NOMO-1 treated with dmso at 0.1 percent for 144 hours (cell line): ENCODE results near the gene APOBEC3F.

Experiments
- DNase-seq: peaks from one replicate; lab custom pipeline; 2025; ENCODE audit not compliant: unreplicated experiment; lab: John Stamatoyannopoulos, UW

Gene APOBEC3F

DNA sequence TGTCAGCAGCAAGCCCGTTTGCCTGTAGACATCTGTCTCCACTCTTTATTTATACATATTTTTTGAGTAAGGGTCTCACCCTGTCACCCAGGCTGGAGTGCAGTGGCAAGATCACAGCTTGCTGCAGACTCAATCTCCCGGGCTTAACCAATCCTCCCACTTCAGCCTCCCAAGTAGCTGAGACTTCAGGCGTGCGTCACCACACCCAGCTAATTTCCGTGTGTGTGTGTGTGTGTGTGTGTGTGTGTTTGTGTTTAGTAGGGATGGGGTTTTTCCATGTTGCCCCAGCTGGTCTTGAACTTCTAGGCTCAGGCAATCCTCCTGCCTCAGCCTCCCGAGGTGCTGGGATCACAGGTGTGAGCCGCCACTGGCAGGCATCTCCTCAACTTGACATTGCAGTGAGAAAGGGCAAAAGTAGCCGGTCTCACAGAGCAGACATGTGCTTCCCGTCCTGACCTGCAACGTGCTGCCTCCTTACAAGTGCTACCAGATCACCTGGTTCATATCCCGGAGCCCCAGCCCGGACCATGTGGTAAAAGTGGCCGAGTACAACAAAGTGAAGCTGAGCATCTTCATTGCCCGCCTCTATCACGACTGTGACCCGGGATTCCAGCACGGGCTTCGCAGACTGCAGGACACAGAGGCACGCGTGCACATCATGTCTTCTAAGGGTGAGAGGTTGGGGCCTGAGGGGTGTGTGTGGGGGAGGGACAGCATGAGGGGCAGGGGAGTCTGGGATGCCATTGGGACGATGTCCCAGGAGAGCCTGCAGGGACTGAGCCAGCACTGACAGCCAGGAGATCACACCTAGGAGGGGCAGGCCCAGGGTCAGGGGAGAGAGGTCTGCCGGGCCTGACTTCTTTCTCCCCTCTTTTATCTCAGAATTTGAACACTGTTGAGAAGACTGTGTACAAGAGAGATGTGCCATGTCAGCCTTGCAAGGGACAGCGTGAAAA lies 50.7 kb downstream of the APOBEC3F start:
- no peak for DNase-seq

DNA sequence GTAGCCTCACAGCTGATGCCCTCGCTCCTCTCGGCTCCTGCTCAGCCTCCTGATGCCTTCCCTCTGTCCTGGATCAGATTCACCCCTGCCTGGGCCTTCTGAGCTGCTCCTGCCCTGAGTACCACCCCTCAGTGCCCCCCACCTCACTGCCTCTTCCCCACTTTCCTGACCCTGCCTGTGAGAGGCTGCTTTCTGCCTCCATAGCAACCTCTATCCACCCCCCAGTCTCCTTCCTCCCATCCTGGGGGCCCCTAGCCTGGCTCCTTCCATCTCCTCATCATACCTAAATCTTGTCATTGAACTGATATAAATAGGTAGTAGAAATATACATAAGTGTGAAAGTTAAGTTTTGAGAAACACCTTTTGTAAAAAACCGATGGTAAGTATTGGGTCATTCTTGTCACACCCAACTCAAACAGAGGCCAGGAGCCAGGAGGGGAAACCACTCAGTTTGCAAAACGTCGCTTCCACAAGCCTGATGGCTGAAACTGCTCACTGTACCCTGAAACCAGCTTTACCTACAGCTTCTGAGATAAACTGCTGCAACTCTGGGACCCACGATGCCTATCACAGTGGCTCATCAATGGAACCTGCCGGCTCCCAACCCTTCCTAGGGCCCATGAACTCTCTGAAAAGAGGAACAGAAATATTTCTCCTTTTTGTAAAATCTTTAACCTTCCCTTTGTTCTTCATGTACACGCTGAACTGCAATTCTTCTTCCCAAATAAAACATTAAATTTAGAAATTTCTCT lies 51.6 kb downstream of the APOBEC3F start:
- DNase-seq: no peak

DNA sequence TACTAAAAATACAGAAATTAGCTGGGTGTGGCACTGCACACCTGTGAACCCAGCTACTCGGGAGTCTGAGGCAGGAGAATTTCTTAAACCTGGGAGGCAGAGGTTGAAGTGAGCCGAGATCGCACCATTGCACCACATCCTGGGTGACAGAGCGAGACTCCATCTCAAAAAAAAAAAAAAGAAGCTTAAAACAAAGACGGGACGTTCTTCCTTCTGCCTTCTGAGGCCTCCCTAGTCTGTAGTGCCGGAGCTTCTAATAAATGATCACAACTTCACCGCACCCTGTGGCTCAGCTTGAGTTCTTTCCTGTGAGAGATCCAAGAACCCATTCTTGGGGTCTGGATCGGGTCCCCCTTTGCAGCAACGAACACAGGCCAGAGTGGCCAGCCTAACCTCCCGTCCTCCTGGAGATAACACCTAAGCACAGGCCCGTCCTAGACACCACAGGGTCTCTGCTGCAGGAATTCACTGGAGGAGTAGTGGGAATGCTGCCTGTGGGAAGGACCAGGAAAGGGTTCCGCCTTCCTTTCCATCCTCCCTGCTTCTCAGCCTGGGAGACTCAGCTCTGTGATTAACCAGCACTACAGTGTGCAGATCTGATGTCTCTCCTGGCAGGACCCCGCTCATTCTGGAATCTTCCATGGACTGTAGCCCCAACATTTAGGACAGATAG lies 54.2 kb downstream of the APOBEC3F start:
- no peak for DNase-seq

DNA sequence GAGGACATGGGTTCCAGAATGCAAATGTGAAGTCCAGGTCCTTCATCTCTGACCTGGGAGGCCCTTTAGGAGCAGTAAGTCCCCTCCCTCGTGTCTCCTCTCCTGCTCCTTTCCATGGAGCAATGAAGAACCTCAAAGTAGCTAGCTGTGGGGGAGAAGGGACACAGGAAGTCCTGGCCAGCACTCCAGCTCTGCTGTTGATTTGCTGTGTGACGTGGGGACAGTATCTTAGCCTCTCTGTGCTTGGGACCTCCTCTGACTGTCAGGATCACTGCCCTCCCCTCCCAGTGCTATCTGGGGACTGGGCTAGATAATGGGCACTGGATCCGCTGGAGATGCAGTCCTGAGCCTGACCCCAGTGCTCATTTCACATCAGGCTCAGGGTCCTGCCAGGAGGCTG lies 55.3 kb downstream of the APOBEC3F start:
- DNase-seq: no peak

DNA sequence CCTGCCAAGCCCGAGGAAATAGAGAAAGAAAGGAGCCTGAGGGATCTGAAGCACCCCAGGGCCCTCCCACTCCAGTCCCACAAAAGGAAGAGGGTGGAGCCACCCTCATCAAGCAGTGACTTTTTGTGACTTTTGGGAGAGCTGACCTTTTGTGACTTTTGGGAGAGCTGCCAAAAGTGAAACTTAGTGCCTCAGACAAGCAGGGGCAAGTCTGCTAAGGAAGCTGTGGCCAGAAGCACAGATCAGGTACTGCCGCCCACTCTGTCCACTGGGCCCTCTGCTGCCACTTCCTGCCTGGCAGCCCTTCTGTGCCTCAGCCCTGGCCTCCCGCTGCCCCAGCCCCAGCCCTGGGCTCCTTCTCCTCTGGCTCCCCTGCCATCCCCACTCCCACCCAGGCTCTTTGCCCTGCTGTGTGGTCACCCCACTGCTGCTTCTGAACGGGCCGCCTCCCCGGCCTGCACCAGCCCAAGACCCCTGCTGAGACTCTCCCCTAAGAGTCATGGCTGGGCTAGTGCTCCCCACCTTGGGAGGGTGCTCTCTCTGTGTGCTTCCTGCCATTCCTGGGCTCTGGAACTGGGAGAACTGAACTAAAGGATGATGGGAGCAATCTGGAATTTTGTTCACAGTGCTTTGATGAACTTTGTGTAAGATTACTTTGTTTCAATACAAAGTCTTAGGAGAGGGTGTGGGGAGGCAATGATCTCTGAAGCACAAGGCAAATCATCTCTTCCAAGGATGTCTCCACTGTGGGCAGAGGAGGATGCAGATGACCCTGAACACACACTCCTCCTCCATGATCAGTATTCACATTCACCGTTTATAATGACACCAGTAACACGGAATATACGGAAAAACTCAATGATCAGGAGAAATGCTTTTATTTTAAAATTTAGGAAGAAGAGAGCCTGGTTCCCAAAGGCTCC lies 56.7 kb downstream of the APOBEC3F start, which contains the start of gene APOBEC3H:
TSS of gene APOBEC3H (plus strand) at position 147 of the 923 bp plus-strand sequence. CDS start 3,035 bp downstream, outside the sequence.
- DNase-seq: peak; percentile 62

DNA sequence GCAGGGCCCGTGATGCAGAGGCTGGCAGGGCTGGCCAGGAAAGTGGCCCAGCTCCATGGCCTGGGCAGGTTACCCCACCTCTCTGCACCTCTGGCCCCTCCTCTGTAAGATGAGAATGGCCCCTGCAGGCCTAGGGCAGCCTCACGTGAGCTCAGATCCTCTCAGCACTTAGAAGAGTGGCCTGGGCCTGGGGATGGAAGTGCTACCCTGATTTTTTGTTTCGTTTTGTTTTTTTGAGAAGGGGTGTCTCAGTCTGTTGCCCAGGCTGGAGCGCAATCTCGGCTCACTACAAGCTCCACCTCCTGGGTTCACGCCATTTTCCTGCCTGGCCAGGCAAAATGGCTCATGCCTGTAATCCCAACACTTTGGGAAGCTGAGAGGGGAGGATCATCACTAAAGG lies 57.4 kb downstream of the APOBEC3F start:
- no peak for DNase-seq

DNA sequence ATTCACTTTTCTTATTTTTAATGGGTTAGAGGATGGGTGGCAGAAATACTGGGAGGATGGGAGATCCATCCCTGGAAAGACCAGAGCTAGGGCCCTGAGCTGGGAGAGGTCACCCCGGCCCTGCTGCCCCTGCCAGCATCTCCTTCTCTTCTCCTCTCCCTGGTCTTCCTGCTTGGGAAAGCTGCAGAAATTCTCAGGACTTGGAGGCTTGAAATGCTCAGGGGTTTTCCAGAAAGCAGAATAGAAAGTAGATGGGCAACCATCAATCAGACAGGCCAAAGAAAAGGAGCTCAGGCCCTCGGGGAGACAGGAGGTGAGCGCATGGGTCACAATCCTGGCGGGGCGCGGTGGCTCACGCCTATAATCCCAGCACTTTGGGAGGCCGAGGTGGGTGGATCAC lies 57.9 kb downstream of the APOBEC3F start:
- DNase-seq: no peak

DNA sequence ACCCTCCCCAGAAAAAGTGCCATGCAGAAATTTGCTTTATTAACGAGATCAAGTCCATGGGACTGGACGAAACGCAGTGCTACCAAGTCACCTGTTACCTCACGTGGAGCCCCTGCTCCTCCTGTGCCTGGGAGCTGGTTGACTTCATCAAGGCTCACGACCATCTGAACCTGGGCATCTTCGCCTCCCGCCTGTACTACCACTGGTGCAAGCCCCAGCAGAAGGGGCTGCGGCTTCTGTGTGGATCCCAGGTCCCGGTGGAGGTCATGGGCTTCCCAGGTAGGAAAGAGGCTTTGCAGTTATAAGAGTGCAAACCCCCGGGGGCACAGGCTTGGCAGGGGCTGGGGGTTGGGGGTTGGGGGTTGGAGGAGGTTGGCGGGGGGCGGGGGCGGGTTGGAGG lies 60.6 kb downstream of the APOBEC3F start:
- no peak for DNase-seq

DNA sequence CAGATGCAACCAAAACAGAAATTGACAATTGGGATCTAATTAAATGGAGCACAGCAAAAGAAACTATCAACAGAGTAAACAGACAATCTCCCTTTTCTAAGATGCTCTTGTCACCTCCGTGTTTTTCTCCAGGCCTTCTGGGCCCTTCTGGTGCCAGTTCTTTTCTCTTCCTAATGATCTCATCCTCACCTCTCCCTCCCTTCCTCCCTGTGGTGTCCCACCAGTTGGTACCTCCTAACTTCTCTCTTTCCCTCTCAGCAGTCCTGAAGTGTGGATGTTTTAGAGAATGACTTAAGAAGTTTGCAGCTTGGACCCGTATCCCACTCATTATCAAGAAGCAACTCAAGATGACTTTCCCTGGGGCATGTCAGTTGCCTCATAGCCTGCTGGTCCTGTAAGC lies 62.8 kb downstream of the APOBEC3F start:
- no peak for DNase-seq
